ENCODE measurements around the gene CHRNB4. TPM values are rescaled to one million over a fixed set of nuclear protein-coding genes. Genes with fewer than 3 reads are reported as not detected.
A peak's percentile ranks its signal among the peaks of the same experiment; 100 is the strongest.

CHRNB4 gene
- total RNA-seq, 1 experiment from 2014 or later = not detected

DNA sequence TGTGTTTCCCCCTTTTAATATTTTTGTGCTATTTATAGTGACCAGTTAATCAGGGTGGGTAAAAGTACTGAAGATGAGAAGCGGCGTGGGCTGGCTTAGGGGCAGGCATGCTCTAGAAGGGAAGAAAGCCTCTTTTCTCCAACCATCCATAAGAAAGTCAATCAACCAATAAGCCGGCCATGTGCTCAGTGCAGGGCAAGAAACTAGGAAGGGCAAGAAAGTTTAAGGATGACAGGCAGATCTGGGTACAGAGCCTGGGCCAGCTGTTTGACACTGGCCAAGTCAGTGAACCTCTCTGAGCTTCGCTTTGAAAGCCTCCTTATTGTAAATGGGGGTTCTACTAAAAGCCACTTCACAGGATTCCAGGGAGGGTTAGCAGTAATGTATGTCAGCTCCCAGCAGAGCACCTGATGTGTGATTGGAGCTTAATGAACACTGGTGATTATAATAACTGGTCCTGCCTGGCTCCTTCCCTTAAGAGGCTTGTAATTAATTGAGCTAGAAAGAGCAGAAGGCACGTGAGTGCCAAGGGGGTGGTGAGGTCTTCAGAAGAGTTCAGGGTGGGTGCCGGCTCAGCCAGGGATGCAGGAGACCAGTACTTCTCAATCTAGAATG is 14.5 kb downstream of the CHRNB4 start:
- no peaks in the 10 kb centered on the region for H3K9me2 ChIP-seq (replicated peaks; ENCODE audit: insufficient read depth, low read length)
- no peaks in the 10 kb centered on the region for H3K79me2 ChIP-seq (ENCODE audit: low read length)
- H4K20me1 ChIP-seq (ENCODE audit: insufficient read depth, low read depth, low read length) = no peaks in the 10 kb centered on the region
- no peak overlapping the region for H3K4me3 ChIP-seq (ENCODE audit: low read length)
- DNase-seq = no peak
- H3K9ac ChIP-seq (ENCODE audit: low read length) = no peak overlapping the region
- no peak overlapping the region for H2AFZ ChIP-seq (ENCODE audit: low read length)
- H3K36me3 ChIP-seq (ENCODE audit: insufficient read depth, low read length) = no peaks in the 10 kb centered on the region
- H3K27ac ChIP-seq (ENCODE audit: low read length) = no peak overlapping the region
- no peaks in the 10 kb centered on the region for H3K9me3 ChIP-seq (ENCODE audit: low read length)
- H3K27me3 ChIP-seq (ENCODE audit: low read length) = no peaks in the 10 kb centered on the region
- H3K4me1 ChIP-seq (ENCODE audit: low read length) = no peaks in the 10 kb centered on the region
- H3K4me2 ChIP-seq (ENCODE audit: low read depth, low read length, poor library complexity, severe bottlenecking) = no peak overlapping the region

DNA sequence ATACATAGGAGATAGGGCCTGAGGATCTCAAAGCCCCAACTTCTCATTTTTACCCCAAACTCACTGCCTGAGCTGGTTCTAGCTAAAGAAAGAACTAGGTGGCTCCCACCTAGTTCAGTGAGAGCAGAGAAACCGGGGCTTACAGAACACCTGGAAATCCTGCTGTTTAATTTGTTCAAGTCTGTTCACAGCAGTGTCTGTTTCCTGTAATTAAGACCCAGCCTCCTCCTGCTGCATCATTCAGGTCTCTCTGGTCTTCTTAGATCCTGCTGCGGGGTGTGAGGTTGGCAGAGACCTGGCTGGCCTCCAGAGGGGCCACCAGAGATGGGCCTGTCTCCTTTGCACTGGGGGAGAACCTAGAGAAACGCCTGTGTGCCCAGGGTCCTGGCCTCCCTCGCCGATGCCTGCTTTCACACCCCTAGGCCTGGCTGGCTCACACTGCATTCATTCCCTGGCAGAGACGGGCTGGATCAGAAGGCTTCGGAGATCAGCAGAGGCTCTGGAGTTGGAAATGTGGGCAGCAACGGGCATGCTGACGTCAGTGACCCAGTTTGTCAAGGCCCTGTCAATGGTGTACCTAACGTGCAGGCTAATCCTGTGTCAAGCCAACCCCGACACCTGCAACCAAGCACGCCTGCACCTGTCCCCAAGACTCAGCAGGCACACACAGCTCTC is 15.3 kb downstream of the CHRNB4 start:
- H3K79me2 ChIP-seq (ENCODE audit: low read length) = no peaks in the 10 kb centered on the region
- no peaks in the 10 kb centered on the region for H3K9me3 ChIP-seq (ENCODE audit: low read length)
- no peaks in the 10 kb centered on the region for H3K27me3 ChIP-seq (ENCODE audit: low read length)
- no peak overlapping the region for H3K9ac ChIP-seq (ENCODE audit: low read length)
- no peak overlapping the region for H3K4me3 ChIP-seq (ENCODE audit: low read length)
- H3K9me2 ChIP-seq (replicated peaks; ENCODE audit: insufficient read depth, low read length) = no peaks in the 10 kb centered on the region
- no peak overlapping the region for H3K4me2 ChIP-seq (ENCODE audit: low read depth, low read length, poor library complexity, severe bottlenecking)
- H3K4me1 ChIP-seq (ENCODE audit: low read length) = no peaks in the 10 kb centered on the region
- H3K36me3 ChIP-seq (ENCODE audit: insufficient read depth, low read length) = no peaks in the 10 kb centered on the region
- DNase-seq = peak; percentile 21
- H2AFZ ChIP-seq (ENCODE audit: low read length) = no peak overlapping the region
- no peak overlapping the region for H3K27ac ChIP-seq (ENCODE audit: low read length)
- no peaks in the 10 kb centered on the region for H4K20me1 ChIP-seq (ENCODE audit: insufficient read depth, low read depth, low read length)

DNA sequence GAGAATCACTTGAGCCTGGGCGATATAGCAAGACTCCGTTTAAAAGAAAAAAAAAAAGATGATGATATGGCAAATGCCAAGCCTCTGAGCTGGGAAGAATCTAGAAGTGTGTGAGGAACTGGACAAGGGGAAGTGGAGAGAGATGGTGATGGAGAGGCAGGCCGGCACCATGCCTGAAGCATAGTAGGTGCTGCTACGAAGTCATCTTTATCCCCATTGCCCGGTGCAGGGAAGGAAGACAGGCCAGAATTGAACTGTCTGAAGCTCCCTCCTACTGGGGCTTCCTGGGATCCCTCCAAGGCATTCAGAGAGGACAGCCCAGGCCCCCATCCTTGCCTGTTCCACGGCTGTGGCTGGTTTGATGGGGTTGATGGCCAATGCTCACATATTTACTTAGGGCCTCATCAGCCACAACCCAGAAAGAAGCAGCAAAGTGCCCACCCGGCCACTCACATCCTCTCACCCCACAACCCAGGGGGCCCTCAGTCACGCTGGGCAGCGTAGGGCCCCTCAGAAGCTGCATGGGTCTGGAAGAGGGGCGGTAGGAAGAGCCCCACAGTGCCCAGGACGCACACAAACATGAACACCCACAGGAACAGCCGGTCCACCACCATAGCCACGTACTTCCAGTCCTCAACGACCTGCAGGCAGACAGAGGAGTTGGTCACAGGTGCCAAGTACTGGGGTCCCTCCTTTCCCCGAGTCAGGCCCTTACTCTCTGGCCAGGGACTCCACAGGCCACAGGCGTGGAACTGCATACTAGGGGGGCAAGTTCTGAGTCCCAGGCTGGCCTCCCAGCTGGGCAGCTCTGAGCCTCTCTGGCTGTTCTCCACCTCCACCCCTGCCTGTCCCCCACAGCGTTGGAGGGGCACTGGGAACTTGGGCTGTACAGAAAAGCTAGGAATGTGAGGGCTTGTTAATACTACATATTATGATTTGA is 16.1 kb downstream of the CHRNB4 start:
- H3K27me3 ChIP-seq (ENCODE audit: low read length) = no peaks in the 10 kb centered on the region
- H3K27ac ChIP-seq (ENCODE audit: low read length) = no peak overlapping the region
- H4K20me1 ChIP-seq (ENCODE audit: insufficient read depth, low read depth, low read length) = no peaks in the 10 kb centered on the region
- H3K79me2 ChIP-seq (ENCODE audit: low read length) = no peaks in the 10 kb centered on the region
- H3K9me2 ChIP-seq (replicated peaks; ENCODE audit: insufficient read depth, low read length) = no peaks in the 10 kb centered on the region
- no peak overlapping the region for H3K9ac ChIP-seq (ENCODE audit: low read length)
- H3K36me3 ChIP-seq (ENCODE audit: insufficient read depth, low read length) = no peaks in the 10 kb centered on the region
- H3K4me2 ChIP-seq (ENCODE audit: low read depth, low read length, poor library complexity, severe bottlenecking) = no peak overlapping the region
- DNase-seq = peak; percentile 25
- no peaks in the 10 kb centered on the region for H3K9me3 ChIP-seq (ENCODE audit: low read length)
- H2AFZ ChIP-seq (ENCODE audit: low read length) = no peak overlapping the region
- H3K4me3 ChIP-seq (ENCODE audit: low read length) = no peak overlapping the region
- H3K4me1 ChIP-seq (ENCODE audit: low read length) = no peaks in the 10 kb centered on the region

- Histone ChIP-seq H3K27me3 (ENCODE audit: low read length) (no peaks in the 10 kb centered on the region), H3K4me2 (ENCODE audit: low read depth, low read length, poor library complexity, severe bottlenecking) (no peak overlapping the region), H3K9me2 (replicated peaks; ENCODE audit: insufficient read depth, low read length) (no peaks in the 10 kb centered on the region), H3K27ac (ENCODE audit: low read length) (no peak overlapping the region), H3K4me3 (ENCODE audit: low read length) (no peak overlapping the region), H3K36me3 (ENCODE audit: insufficient read depth, low read length) (no peaks in the 10 kb centered on the region), H3K9ac (ENCODE audit: low read length) (no peak overlapping the region), H2AFZ (ENCODE audit: low read length) (no peak overlapping the region), H3K79me2 (ENCODE audit: low read length) (no peaks in the 10 kb centered on the region), H3K9me3 (ENCODE audit: low read length) (no peaks in the 10 kb centered on the region), H3K4me1 (ENCODE audit: low read length) (no peaks in the 10 kb centered on the region), H4K20me1 (ENCODE audit: insufficient read depth, low read depth, low read length) (no peaks in the 10 kb centered on the region)
- DNase-seq = peak; percentile 39
These were observed 17.1 kb downstream of the CHRNB4 start for GRCh38 chr15:78623786-78624497.

DNA sequence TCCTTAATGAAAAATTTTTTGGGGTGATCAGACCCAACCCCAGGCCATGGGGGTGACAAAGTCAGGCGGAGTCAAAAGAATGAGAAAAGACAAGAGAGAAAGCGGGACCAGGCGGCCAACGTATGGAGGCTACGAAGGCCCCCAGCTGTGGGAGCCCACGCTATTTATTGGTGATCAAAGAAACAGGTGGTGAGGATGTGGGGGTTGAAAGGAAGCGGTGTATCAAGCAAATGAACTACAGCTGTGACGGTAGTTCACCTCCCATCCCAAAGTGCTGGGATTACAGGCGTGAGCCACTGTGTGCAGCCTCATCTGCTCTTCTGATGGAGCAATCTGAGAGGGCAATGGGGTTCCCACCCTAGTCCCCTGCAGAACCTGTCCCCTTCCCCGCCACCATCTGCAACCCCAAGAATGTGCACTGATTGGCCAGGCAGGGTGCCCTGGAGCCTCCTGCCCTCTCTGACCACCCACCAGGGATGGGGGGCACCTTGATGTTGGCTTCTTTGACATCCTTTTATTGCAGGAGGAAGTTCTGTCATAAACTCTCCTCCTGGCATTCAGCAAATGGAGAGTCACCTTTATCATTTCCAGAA is 19.1 kb downstream of the CHRNB4 start:
- no peak overlapping the region for H3K9ac ChIP-seq (ENCODE audit: low read length)
- H3K27ac ChIP-seq (ENCODE audit: low read length) = no peak overlapping the region
- no peaks in the 10 kb centered on the region for H3K27me3 ChIP-seq (ENCODE audit: low read length)
- H2AFZ ChIP-seq (ENCODE audit: low read length) = no peak overlapping the region
- no peaks in the 10 kb centered on the region for H3K9me3 ChIP-seq (ENCODE audit: low read length)
- no peak overlapping the region for H3K4me2 ChIP-seq (ENCODE audit: low read depth, low read length, poor library complexity, severe bottlenecking)
- no peaks in the 10 kb centered on the region for H3K4me1 ChIP-seq (ENCODE audit: low read length)
- no peaks in the 10 kb centered on the region for H3K9me2 ChIP-seq (replicated peaks; ENCODE audit: insufficient read depth, low read length)
- H3K36me3 ChIP-seq (ENCODE audit: insufficient read depth, low read length) = no peaks in the 10 kb centered on the region
- no peaks in the 10 kb centered on the region for H3K79me2 ChIP-seq (ENCODE audit: low read length)
- H4K20me1 ChIP-seq (ENCODE audit: insufficient read depth, low read depth, low read length) = no peaks in the 10 kb centered on the region
- H3K4me3 ChIP-seq (ENCODE audit: low read length) = no peak overlapping the region
- DNase-seq = peak; percentile 10

- Histone ChIP-seq H2AFZ (ENCODE audit: low read length) (no peak within 1 kb of the TSS), H3K36me3 (ENCODE audit: insufficient read depth, low read length) (no peaks in the 10 kb centered on the region), H3K9me3 (ENCODE audit: low read length) (no peaks in the 10 kb centered on the region), H3K79me2 (ENCODE audit: low read length) (no peaks in the 10 kb centered on the region), H3K4me3 (ENCODE audit: low read length) (no peak within 1 kb of the TSS), H3K4me1 (ENCODE audit: low read length) (no peaks in the 10 kb centered on the region), H3K9ac (ENCODE audit: low read length) (no peak within 1 kb of the TSS), H3K27ac (ENCODE audit: low read length) (no peak within 1 kb of the TSS), H3K27me3 (ENCODE audit: low read length) (no peaks in the 10 kb centered on the region), H3K4me2 (ENCODE audit: low read depth, low read length, poor library complexity, severe bottlenecking) (no peak within 1 kb of the TSS), H3K9me2 (replicated peaks; ENCODE audit: insufficient read depth, low read length) (no peaks in the 10 kb centered on the region), H4K20me1 (ENCODE audit: insufficient read depth, low read depth, low read length) (no peaks in the 10 kb centered on the region)
- DNase-seq = no peak
These were observed 20.2 kb downstream of the CHRNB4 start, which contains the start of gene CHRNA3 for GRCh38 chr15:78620527-78621421. Gene CHRNA3, minus strand, starts transcription at chr15:78620996. Its CDS starts 202 bp downstream, at chr15:78620794.

GRCh38 chr15:78620021-78620526 is 20.9 kb downstream of the CHRNB4 start:
- Histone ChIP-seq H3K4me1 (ENCODE audit: low read length) (no peaks in the 10 kb centered on the region), H2AFZ (ENCODE audit: low read length) (no peak overlapping the region), H3K9me3 (ENCODE audit: low read length) (no peaks in the 10 kb centered on the region), H3K27me3 (ENCODE audit: low read length) (no peaks in the 10 kb centered on the region), H3K9ac (ENCODE audit: low read length) (no peak overlapping the region), H3K36me3 (ENCODE audit: insufficient read depth, low read length) (no peaks in the 10 kb centered on the region), H3K27ac (ENCODE audit: low read length) (no peak overlapping the region), H3K4me3 (ENCODE audit: low read length) (no peak overlapping the region), H4K20me1 (ENCODE audit: insufficient read depth, low read depth, low read length) (no peaks in the 10 kb centered on the region), H3K9me2 (replicated peaks; ENCODE audit: insufficient read depth, low read length) (no peaks in the 10 kb centered on the region), H3K79me2 (ENCODE audit: low read length) (no peaks in the 10 kb centered on the region), H3K4me2 (ENCODE audit: low read depth, low read length, poor library complexity, severe bottlenecking) (no peak overlapping the region)
- DNase-seq = no peak
